Activated CD8-positive, alpha-beta memory T cell treated with anti-CD3 and anti-CD28 coated beads, Interleukin-2, amount 10 ng/mL, durations not matched to agents 7 days and 5 days (primary cell): ENCODE results near the gene AIG1. TPM values are rescaled to one million over a fixed set of nuclear protein-coding genes. Genes with fewer than 3 reads are reported as not detected.

Experiments
- ATAC-seq: fragments of 150-1000 bp; cut with Tn5 transposase; one replicate; pipeline ENCODE4 v1.10.0; 2021; ENCODE audit warnings: moderate library complexity
- CTCF ChIA-PET: fragments of 350-600 bp; sonication (Branson Sonifier 250); formaldehyde crosslinking; loops from one replicate; lab custom pipeline; 2021; ENCODE audit warnings: antibody characterized with exemption; lab: Charles Lee
- DNase-seq: peaks from one replicate; pipeline ENCODE4 v3.0.0-alpha.2; 2020
- H3K27ac Mint-ChIP-seq: one replicate; pipeline ENCODE4 v1.8.0; 2021; ENCODE audit warnings: mild to moderate bottlenecking, mixed read lengths
- H3K27me3 Mint-ChIP-seq: one replicate; pipeline ENCODE4 v1.8.0; 2021; ENCODE audit warnings: mixed read lengths
- H3K36me3 Mint-ChIP-seq: one replicate; pipeline ENCODE4 v1.8.0; 2021; ENCODE audit warnings: mild to moderate bottlenecking, mixed read lengths
- H3K4me1 Mint-ChIP-seq: one replicate; pipeline ENCODE4 v1.8.0; 2021; ENCODE audit warnings: mixed read lengths
- H3K4me3 Mint-ChIP-seq: one replicate; pipeline ENCODE4 v1.8.0; 2021; ENCODE audit warnings: mild to moderate bottlenecking, moderate library complexity, mixed read lengths
- H3K9me3 Mint-ChIP-seq: one replicate; pipeline ENCODE4 v1.8.0; 2022; ENCODE audit warnings: low read depth, mixed read lengths
- total RNA-seq, 2 experiments: library from RNA; stranded (reverse); gene quantifications; one replicate each; pipeline ENCODE4 v1.2.3, GENCODE V29; 2021

Gene AIG1
- total RNA-seq, 2 experiments from 2014 or later = 8.8 to 9.2 TPM

DNA sequence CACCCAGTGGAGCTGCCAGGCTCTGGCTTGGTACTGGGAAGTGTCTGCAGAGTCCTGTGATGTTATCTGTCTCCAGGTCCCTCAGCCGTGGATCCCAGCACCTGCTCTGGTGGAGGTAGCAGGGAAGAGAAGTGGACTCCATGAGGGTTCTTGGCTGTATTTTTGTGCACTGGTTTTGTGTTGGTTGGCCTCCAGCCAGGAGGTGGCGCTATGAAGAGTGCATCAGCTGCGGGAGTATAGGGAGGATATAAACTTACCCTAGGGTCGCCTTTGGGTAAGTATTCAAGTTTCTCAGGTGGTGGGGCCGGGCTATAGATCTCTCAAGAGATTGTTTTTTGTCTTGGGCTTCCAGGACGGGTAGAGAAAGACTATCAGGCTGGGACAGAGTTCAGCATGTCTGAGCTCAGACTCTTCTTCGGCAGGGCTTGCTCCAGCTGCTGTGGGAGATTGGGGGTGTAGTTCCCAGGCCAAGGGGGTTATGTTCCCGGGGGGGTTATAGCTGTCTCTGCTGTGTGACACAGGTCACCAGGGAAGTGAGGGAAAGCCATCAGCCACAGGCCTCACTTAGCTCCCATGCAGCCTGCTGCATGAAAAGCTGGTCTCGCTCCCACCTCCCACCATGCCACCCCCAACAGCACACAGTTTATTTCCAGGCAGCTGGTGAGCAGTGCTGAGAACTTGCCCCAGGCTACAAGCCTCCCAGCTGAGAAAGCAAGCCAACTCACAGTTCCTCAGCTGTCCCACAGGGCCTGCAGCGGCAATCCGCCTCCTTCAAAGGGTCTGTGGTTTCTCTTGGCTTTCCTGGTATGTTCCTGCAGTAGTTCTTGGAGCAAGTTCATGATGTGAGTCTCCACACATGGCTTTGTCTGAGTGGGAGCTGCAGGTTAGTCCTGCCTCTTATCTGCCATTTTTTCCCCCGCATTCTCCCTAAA, 115.7 kb downstream of the AIG1 start:
- no peaks in the 10 kb centered on the region for H3K4me1 Mint-ChIP-seq
- ATAC-seq (no peak), DNase-seq (no peak)
- H3K27ac Mint-ChIP-seq = no peak overlapping the region
- CTCF ChIA-PET = interaction anchor here (0.6 to 1.4 kb wide), 2 partner anchors 11 to 1064 kb away, joined by 3 read pairs; no protein-coding TSS in a partner anchor
- no peaks in the 10 kb centered on the region for H3K27me3 Mint-ChIP-seq
- peaks cover 20% of the 10 kb centered on the region for H3K36me3 Mint-ChIP-seq
- H3K9me3 Mint-ChIP-seq = peaks cover 16% of the 10 kb centered on the region
- no peak overlapping the region for H3K4me3 Mint-ChIP-seq

GRCh38 chr6:143177706-143178105, 117.0 kb downstream of the AIG1 start:
- no peak for DNase-seq
- peaks cover 17% of the 10 kb centered on the region for H3K36me3 Mint-ChIP-seq
- CTCF ChIA-PET = interaction anchor here (1.4 kb wide), 1 partner anchor 9 kb away, joined by 3 read pairs; no protein-coding TSS in a partner anchor
- ATAC-seq = no peak
- no peaks in the 10 kb centered on the region for H3K27me3 Mint-ChIP-seq
- no peak overlapping the region for H3K4me3 Mint-ChIP-seq
- no peaks in the 10 kb centered on the region for H3K4me1 Mint-ChIP-seq
- H3K9me3 Mint-ChIP-seq = peaks cover 13% of the 10 kb centered on the region
- H3K27ac Mint-ChIP-seq = no peak overlapping the region

DNA sequence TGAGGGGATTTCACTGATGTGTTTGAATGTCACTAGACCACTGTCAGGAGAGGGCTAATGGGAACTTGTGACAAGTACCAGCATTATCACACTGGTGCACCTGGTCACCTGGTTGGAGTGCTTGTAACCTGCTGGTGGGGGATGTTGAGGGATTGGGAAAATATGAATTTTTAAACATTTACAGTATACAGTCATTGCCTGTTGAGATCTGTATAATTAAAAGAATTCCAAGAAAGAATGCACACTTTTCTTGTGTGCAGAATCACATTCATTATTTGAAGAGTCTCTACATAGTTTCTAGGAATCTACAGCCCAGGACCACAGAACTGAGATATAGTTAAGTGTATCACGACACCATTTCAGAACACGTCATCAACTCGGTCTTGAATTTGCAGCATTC, 118.4 kb downstream of the AIG1 start:
- no peak overlapping the region for H3K27ac Mint-ChIP-seq
- ATAC-seq (no peak), DNase-seq (no peak)
- peaks cover 10% of the 10 kb centered on the region for H3K9me3 Mint-ChIP-seq
- no peaks in the 10 kb centered on the region for H3K4me1 Mint-ChIP-seq
- no peaks in the 10 kb centered on the region for H3K27me3 Mint-ChIP-seq
- H3K36me3 Mint-ChIP-seq = peaks cover 13% of the 10 kb centered on the region
- CTCF ChIA-PET = no interaction called here
- no peak overlapping the region for H3K4me3 Mint-ChIP-seq

DNA sequence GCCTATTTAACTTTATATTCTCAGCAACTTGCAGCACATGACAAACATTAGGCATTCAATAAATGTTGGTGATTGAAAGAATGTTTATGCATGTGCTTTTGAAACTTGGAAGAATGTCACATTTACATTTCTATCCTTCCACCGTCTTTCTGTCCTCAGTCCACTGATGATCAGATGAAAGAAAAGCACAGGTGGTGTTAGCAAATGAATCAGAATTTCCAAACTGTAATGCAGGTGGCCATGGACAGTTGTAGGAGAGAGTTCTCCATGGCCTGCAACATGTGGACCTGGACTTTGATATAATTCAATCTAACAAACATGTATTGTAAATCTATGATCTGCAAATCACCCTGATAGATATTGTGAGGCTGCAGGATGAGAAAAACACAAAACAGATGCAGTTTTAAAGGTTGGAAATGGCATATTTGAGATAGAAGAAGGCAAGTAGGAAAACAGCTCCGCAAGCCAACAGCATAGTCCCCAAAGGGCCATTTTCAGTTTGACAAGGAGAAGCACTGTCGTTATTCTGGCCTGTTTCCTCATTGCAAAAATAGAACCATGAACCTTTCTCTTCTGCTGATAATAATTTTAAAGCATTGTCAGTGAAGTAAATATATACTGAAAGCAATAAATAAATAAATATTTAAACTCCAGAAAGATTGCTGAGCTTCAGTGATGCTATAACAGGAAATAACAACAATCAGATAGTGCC, 119.4 kb downstream of the AIG1 start:
- H3K36me3 Mint-ChIP-seq = peaks cover 13% of the 10 kb centered on the region
- CTCF ChIA-PET = no interaction called here
- ATAC-seq = no peak
- no peaks in the 10 kb centered on the region for H3K27me3 Mint-ChIP-seq
- DNase-seq = no peak
- no peaks in the 10 kb centered on the region for H3K4me1 Mint-ChIP-seq
- no peak overlapping the region for H3K27ac Mint-ChIP-seq
- no peak overlapping the region for H3K4me3 Mint-ChIP-seq
- peaks cover 7% of the 10 kb centered on the region for H3K9me3 Mint-ChIP-seq

DNA sequence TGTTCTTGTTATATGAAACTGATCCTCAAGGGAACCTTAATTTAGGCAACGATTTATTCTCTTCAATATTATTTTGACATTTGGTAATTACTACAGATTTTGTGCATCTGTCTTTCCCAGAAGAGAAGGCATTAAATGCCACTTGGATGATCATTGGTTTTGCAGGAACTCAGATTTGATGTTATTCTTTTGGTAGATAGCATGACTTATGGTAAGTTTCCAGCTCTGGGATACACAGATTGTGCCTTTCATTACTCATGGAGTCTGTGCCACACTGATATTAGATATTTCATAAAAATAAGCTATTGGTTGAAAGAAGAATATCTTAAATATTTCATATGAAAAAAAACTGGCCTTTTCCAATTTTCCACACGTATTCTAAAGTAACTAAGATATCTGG, 120.1 kb downstream of the AIG1 start:
- Mint-ChIP-seq H3K4me3 (no peak overlapping the region), H3K27me3 (no peaks in the 10 kb centered on the region), H3K36me3 (peaks cover 12% of the 10 kb centered on the region), H3K9me3 (peaks cover 3% of the 10 kb centered on the region), H3K4me1 (no peaks in the 10 kb centered on the region), H3K27ac (no peak overlapping the region)
- DNase-seq (no peak), ATAC-seq (no peak)
- CTCF ChIA-PET = no interaction called here

- no peaks in the 10 kb centered on the region for H3K27me3 Mint-ChIP-seq
- DNase-seq (no peak), ATAC-seq (no peak)
- H3K27ac Mint-ChIP-seq = no peak overlapping the region
- H3K4me1 Mint-ChIP-seq = no peaks in the 10 kb centered on the region
- no peaks in the 10 kb centered on the region for H3K9me3 Mint-ChIP-seq
- H3K36me3 Mint-ChIP-seq = peaks cover 6% of the 10 kb centered on the region
- CTCF ChIA-PET = no interaction called here
- no peak overlapping the region for H3K4me3 Mint-ChIP-seq
Measured at GRCh38 chr6:143183666-143184065, 123.0 kb downstream of the AIG1 start.

GRCh38 chr6:143185288-143185687, 124.6 kb downstream of the AIG1 start:
- CTCF ChIA-PET = no interaction called here
- no peaks in the 10 kb centered on the region for H3K4me1 Mint-ChIP-seq
- no peak overlapping the region for H3K4me3 Mint-ChIP-seq
- H3K27me3 Mint-ChIP-seq = no peaks in the 10 kb centered on the region
- DNase-seq (no peak), ATAC-seq (no peak)
- H3K9me3 Mint-ChIP-seq = no peaks in the 10 kb centered on the region
- peaks cover 6% of the 10 kb centered on the region for H3K36me3 Mint-ChIP-seq
- H3K27ac Mint-ChIP-seq = no peak overlapping the region

- peaks cover 4% of the 10 kb centered on the region for H3K36me3 Mint-ChIP-seq
- no peak overlapping the region for H3K27ac Mint-ChIP-seq
Measured at GRCh38 chr6:143187238-143187923, 126.7 kb downstream of the AIG1 start.

DNA sequence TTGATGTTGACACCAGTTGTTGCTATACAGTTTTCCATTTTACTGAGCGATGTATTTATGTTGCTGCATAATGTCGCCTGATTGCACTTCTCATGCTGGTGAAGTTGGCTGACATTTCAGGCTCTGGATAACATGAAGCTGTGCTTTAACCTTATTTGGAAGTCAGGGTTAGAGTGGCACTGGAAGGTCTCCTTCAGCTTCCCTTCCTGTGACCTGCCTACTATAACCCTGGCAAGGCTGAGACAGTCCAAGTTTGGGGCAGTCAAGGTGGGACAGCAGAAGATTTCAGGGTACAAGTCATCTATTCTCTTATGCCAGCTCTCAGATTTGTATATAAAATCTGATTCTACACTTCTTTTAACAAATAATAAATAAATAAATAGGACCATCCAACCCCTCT, 127.6 kb downstream of the AIG1 start:
- H3K4me3 Mint-ChIP-seq = no peak overlapping the region
- H3K27ac Mint-ChIP-seq = no peak overlapping the region
- H3K9me3 Mint-ChIP-seq = no peaks in the 10 kb centered on the region
- DNase-seq = no peak
- CTCF ChIA-PET = no interaction called here
- no peaks in the 10 kb centered on the region for H3K4me1 Mint-ChIP-seq
- ATAC-seq = no peak
- H3K36me3 Mint-ChIP-seq = peaks cover 4% of the 10 kb centered on the region
- H3K27me3 Mint-ChIP-seq = no peaks in the 10 kb centered on the region

More at GRCh38 chr6:143187238-143187923, 126.7 kb downstream of the AIG1 start:
- no peak overlapping the region for H3K4me3 Mint-ChIP-seq
- no peaks in the 10 kb centered on the region for H3K27me3 Mint-ChIP-seq
- CTCF ChIA-PET = interaction anchor here (0.9 kb wide), 1 partner anchor 10 kb away, joined by 3 read pairs; no protein-coding TSS in a partner anchor
- no peak for ATAC-seq
- no peaks in the 10 kb centered on the region for H3K4me1 Mint-ChIP-seq
- no peaks in the 10 kb centered on the region for H3K9me3 Mint-ChIP-seq
- DNase-seq = no peak

- no peaks in the 10 kb centered on the region for H3K27me3 Mint-ChIP-seq
- H3K4me1 Mint-ChIP-seq = no peaks in the 10 kb centered on the region
- H3K9me3 Mint-ChIP-seq = no peaks in the 10 kb centered on the region
- H3K4me3 Mint-ChIP-seq = no peak overlapping the region
- CTCF ChIA-PET = no interaction called here
- H3K36me3 Mint-ChIP-seq = no peaks in the 10 kb centered on the region
- H3K27ac Mint-ChIP-seq = no peak overlapping the region
- DNase-seq (no peak), ATAC-seq (no peak)
Measured at GRCh38 chr6:143191361-143191760, 130.7 kb downstream of the AIG1 start.

DNA sequence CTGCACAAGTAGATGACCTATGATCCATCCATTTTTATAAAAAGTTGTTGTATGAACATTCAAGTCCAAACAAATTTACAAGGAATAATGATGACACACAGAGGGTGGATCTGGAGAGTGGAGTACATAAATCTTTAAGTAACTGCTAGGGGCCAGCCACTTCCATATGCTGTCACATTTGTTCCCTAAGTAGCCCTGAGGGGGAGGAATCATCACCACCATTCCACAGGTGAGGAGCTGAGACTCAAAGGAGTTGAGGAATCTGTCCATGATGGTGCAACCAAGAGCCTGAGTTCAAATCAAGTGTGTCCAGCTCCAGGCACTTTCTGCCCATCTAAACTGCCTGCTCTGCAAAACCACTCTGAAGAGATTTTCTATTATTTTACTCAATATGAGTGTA, 132.1 kb downstream of the AIG1 start:
- ATAC-seq = no peak
- CTCF ChIA-PET = no interaction called here
- no peak for DNase-seq

DNA sequence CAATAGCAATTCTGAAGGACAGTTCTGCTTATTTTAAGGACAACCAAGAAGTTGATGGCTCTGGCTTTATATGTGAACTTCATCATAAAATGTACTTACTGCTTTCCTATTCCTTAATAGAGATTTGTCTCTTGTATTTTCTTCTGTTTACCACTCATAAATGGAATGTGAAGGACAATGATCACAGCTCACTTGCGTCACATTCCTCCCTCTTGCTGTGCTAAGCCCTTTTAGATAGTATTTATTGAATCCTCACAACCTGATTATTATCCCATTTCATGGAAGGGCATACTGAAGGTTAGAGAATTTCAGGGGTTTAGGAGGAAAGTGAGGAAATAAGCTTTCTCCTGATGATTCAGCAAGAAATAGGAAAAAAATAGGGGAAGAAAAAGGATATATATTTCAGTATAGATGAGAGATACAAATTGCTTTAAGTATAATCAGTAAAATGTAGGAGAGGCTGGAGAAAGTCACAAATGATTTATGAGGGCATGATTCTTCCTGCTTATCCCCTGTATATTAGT, 132.9 kb downstream of the AIG1 start:
- H3K36me3 Mint-ChIP-seq = no peaks in the 10 kb centered on the region
- CTCF ChIA-PET = no interaction called here
- H3K27me3 Mint-ChIP-seq = no peaks in the 10 kb centered on the region
- H3K4me3 Mint-ChIP-seq = no peak overlapping the region
- no peak for DNase-seq
- no peaks in the 10 kb centered on the region for H3K9me3 Mint-ChIP-seq
- no peak overlapping the region for H3K27ac Mint-ChIP-seq
- H3K4me1 Mint-ChIP-seq = no peaks in the 10 kb centered on the region
- ATAC-seq = no peak

More for the DNA sequence above, 132.1 kb downstream of the AIG1 start:
- Mint-ChIP-seq H3K4me1 (no peaks in the 10 kb centered on the region), H3K4me3 (no peak overlapping the region), H3K27me3 (no peaks in the 10 kb centered on the region), H3K9me3 (no peaks in the 10 kb centered on the region), H3K27ac (no peak overlapping the region), H3K36me3 (no peaks in the 10 kb centered on the region)

DNA sequence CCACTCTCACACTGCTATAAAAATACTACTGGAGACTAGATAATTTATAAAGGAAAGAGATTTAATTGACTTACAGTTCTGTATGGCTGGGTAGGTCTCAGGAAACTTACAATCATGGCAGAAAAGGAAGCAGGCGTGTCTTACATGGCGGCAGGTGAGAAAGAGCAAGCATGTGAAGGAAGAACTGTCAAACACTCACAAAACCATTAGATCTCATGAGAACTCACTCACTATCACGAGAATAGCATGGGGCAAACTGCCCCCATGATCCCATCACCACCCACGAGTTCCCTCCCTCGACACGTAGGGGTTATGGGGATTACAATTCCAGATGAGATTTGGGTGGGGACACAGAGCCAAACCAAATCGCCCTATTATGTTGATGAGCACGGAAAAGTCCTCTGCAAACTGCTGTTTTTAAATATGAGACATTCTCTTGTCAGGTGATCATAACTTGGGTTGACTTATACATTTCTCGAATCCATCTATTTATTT, 133.5 kb downstream of the AIG1 start:
- H3K4me3 Mint-ChIP-seq = no peak overlapping the region
- no peak overlapping the region for H3K27ac Mint-ChIP-seq
- CTCF ChIA-PET = no interaction called here
- ATAC-seq (no peak), DNase-seq (no peak)
- no peaks in the 10 kb centered on the region for H3K4me1 Mint-ChIP-seq
- no peaks in the 10 kb centered on the region for H3K9me3 Mint-ChIP-seq
- no peaks in the 10 kb centered on the region for H3K36me3 Mint-ChIP-seq
- H3K27me3 Mint-ChIP-seq = no peaks in the 10 kb centered on the region
